GM12875 (cell line): ENCODE results near the gene C10orf105.

Experiments
- H3K4me3 ChIP-seq: one replicate; pipeline ENCODE4 v1.5.1; 2011; ENCODE audit warnings: low read depth, low read length, control low read depth
- TF ChIP-seq, protein P1 (sequence below): IDR thresholded peaks from 2 replicates; pipeline ENCODE4 v1.5.1; 2011; ENCODE audit warnings: low read depth, mild to moderate bottlenecking, control low read depth, inconsistent platforms, low read length, moderate library complexity, borderline replicate concordance; ENCODE audit not compliant: insufficient read depth

The C10orf105 gene

DNA sequence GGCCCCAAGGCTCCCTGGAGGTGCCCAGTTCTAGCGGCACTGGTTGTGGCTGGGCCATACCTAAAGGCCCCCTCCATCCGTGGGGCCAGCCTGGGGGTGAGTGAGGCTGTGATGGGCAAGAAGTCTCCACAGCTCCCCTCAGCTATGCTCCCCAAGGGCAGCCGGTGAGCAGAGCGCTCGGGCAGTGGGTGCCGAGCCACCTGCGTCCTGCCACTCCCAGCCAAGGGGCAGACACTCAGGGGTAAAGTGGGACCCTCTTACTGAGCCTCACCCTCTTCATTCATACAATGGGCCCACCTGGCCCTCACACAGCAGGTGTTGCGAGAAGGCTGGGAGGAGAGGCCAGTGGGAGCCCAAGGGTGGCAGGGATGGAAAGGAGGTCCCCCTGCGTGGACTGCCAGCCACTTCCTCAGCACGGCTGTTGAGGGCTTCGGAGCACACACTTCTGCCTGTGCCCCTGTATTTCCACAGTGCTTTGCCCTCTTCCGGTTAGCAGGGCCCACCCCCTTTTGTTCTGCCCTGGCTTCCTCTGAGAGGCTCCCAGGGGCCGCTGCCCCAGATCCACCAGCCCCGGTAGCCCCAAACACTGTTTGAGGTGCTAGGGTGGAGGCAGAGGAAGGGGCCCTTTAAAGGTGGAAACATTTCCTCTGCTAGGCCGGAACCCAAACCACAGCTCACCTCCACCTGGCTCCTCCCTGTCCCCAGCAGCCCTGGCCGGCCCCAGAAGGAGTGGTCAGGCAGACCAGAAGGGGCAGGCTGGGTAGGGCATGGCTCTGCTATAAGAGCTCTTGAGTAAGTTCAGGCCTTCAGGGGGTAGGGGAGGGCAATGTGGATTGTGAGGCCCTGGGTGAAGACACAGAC is 16.4 kb upstream of the C10orf105 start:
- no peak overlapping the region for H3K4me3 ChIP-seq
- TF ChIP-seq, protein P1, sequence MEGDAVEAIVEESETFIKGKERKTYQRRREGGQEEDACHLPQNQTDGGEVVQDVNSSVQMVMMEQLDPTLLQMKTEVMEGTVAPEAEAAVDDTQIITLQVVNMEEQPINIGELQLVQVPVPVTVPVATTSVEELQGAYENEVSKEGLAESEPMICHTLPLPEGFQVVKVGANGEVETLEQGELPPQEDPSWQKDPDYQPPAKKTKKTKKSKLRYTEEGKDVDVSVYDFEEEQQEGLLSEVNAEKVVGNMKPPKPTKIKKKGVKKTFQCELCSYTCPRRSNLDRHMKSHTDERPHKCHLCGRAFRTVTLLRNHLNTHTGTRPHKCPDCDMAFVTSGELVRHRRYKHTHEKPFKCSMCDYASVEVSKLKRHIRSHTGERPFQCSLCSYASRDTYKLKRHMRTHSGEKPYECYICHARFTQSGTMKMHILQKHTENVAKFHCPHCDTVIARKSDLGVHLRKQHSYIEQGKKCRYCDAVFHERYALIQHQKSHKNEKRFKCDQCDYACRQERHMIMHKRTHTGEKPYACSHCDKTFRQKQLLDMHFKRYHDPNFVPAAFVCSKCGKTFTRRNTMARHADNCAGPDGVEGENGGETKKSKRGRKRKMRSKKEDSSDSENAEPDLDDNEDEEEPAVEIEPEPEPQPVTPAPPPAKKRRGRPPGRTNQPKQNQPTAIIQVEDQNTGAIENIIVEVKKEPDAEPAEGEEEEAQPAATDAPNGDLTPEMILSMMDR: no peak

DNA sequence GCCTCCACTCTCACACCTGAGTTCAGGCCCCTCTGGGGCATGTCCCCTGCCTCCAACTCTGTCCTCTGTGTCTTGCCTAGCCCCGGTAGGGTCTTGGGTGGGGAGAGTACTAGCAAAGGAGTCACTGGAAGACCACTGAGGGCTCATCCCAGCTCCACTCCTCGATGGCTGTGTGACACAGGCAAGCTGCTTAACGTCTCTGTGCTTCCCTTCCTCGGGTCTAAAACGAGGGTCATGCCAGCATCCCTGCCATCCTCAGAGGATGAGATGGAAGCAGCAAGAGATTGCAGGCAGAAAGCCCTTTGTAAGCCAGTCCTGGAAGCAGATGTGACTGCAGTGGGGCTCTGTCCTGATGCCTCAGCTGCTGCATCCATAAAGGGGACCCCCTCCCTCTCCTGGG is 15.2 kb upstream of the C10orf105 start:
- H3K4me3 ChIP-seq: no peak overlapping the region
- TF ChIP-seq, protein P1: no peak

DNA sequence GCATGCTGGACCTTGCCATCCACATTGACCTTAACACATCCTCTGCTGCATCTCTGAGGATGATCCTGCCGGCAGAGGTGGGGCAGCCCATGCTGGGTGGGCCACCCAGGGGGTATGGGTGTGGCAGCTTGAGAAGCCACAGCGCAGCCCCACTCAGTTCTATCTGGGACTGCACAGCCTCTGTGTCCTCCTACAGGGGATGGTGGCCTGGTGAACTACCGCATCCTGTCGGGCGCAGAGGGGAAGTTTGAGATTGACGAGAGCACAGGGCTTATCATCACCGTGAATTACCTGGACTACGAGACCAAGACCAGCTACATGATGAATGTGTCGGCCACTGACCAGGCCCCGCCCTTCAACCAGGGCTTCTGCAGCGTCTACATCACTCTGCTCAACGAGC is 12.2 kb upstream of the C10orf105 start:
- H3K4me3 ChIP-seq: no peak overlapping the region
- TF ChIP-seq, protein P1: no peak

DNA sequence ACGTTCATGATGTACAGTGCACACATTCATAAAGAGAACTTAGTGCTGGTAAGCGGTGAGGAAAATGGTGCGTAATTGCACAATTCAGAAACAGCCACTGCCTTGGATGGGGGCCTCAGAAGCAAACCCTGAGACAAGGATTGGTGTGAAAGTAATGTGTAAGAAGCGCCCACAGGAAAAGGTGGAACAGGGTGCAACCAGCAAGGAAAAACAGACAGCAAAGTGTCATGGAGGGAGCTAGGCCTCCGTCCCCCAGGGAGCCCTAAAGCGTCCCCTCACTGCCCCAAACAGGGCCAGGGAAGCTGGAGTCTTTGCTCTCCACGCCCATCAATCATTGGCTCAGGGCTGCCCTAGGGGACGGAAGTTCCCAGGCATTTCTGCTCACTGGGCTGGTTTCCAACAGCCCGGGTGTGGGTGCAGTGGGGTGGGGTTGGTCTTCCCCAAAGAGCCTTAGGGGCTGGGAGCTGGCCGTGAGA is 9.6 kb upstream of the C10orf105 start:
- H3K4me3 ChIP-seq: no peak overlapping the region
- TF ChIP-seq, protein P1: no peak

DNA sequence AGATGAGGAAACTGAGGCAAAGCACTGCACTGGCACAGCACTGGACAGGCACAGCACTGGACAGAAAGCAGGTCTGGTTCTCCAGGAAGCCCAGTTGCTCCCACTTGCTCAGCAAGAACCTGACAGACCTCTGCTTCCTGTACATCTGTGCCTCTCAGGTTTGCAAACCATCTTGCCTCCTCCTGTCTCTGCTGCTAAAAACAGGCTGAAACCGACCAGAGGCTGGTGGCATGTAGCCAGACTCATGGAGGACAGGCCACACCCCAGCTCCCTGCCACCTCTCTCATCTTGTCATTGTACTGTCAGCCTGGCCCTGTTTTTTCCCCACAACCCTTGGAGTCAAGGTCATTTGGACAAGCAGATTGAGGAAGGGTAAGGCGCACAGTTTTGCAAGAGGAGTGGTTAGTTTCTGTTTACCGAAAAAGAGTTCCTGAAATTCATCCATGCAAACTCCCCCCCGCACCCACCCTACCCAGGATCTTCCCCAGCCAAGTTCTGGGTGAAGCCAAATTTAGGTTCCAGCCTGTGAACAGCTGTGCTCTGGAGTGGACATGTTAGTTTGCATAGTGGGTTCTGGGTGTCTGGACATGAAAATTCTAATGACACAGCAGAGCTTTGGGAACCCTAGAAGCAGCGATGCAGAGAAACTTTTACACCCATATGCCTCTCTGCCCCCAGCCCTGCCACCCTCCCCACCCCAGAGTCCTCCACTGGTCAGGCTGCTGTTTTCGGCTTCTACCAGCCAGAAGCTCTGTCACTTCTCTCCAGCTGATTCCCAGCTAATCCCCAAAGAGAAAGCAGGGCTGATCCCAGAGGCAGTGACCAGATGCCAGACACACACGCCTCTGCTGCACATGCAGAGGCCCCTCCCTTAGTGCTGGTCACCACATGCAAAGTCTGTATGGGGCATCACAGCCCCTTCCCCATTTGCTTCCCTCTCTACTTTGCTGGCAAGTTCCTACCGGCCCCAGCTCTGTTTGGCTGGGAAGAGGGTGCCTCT is 8.5 kb upstream of the C10orf105 start:
- TF ChIP-seq, protein P1: no peak
- peak overlapping the region; percentile 28 for H3K4me3 ChIP-seq

DNA sequence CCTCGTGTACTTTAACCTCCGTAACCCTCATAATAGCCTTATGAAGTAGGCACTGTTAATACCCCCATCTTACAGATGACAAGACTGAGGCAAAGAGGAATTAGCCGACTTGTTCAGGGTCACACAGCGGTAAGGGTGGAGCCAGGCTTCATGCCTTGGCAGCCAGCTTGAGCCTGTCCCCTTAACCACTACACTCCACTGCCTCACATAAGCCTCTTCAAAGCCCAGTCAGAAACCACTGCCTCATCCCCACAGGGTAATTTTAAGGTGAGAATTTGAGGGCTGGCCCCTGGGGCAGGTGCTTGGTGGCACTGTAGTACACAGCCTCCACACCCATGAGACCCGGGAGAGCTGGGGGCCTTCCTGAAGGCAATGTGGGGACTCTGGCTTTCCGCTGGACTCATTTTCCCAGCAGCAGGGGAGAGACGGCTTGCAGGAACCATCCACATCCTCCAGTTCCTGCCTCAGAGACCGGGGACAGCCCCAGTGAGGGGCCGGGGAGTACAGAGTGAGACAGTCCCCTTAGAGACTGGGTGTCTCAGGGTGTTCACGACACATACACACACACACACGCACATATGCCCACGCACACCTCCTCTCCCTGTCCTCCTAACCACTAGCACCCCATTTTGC is 7.6 kb upstream of the C10orf105 start:
- TF ChIP-seq, protein P1: no peak
- H3K4me3 ChIP-seq: peak overlapping the region; percentile 28
